Endodermal cell (in vitro differentiated cells): ENCODE measurements around the gene RNF225. TPM values are rescaled to one million over a fixed set of nuclear protein-coding genes. Genes with fewer than 3 reads are reported as not detected.
A peak's percentile ranks its signal among the peaks of the same experiment; 100 is the strongest.

Experiments
- DNase-seq: peaks from one replicate; pipeline ENCODE4 v3.0.0-alpha.2; 2017
- H3K27ac ChIP-seq: 2 replicates; pipeline ENCODE4 v1.5.1; 2013; ENCODE audit warnings: mild to moderate bottlenecking, low read depth, low read length, moderate library complexity
- H3K27me3 ChIP-seq: 2 replicates; pipeline ENCODE4 v1.6.1; 2013; ENCODE audit warnings: mild to moderate bottlenecking, low read length, moderate library complexity; ENCODE audit not compliant: insufficient read depth, control insufficient read depth, poor library complexity, severe bottlenecking
- H3K36me3 ChIP-seq: 2 replicates; pipeline ENCODE4 v1.7.0; 2013; ENCODE audit warnings: mild to moderate bottlenecking, low read length, moderate library complexity; ENCODE audit not compliant: control insufficient read depth, insufficient read depth
- H3K4me1 ChIP-seq: one replicate; pipeline ENCODE4 v1.7.0; 2013; ENCODE audit warnings: low read length; ENCODE audit not compliant: control insufficient read depth, insufficient read depth
- H3K4me3 ChIP-seq: 2 replicates; pipeline ENCODE4 v1.5.1; 2013; ENCODE audit warnings: mild to moderate bottlenecking, low read length, moderate library complexity
- H3K9ac ChIP-seq: 2 replicates; pipeline ENCODE4 v1.6.1; 2013; ENCODE audit warnings: mild to moderate bottlenecking, low read length, moderate library complexity; ENCODE audit not compliant: poor library complexity, severe bottlenecking; ENCODE audit errors: extremely low read depth
- H3K9me3 ChIP-seq: 2 replicates; pipeline ENCODE4 v1.6.1; 2013; ENCODE audit warnings: mild to moderate bottlenecking, low read length, moderate library complexity; ENCODE audit not compliant: control insufficient read depth
- H3K27ac Mint-ChIP-seq: 2 replicates; pipeline ENCODE4 v1.8.0; 2020; ENCODE audit warnings: mixed read lengths
- H3K27me3 Mint-ChIP-seq: 2 replicates; pipeline ENCODE4 v1.8.0; 2021; ENCODE audit warnings: mild to moderate bottlenecking, mixed read lengths; ENCODE audit not compliant: insufficient read depth
- H3K36me3 Mint-ChIP-seq: 2 replicates; pipeline ENCODE4 v1.8.0; 2020; ENCODE audit warnings: low read depth, mixed read lengths
- H3K4me1 Mint-ChIP-seq: 2 replicates; pipeline ENCODE4 v1.8.0; 2020; ENCODE audit warnings: mixed read lengths
- H3K4me3 Mint-ChIP-seq: 2 replicates; pipeline ENCODE4 v1.8.0; 2020; ENCODE audit warnings: mild to moderate bottlenecking, moderate library complexity, mixed read lengths
- H3K9me3 Mint-ChIP-seq: 2 replicates; pipeline ENCODE4 v1.8.0; 2020; ENCODE audit warnings: mild to moderate bottlenecking, mixed read lengths
- CTCF ChIP-seq: fragments of 200-600 bp; sonication (generic); conservative IDR thresholded peaks from 2 replicates; pipeline ENCODE4 v1.5.0; 2021; ENCODE audit warnings: antibody characterized with exemption, mild to moderate bottlenecking
- WGBS, 2 experiments: methylation state at CpG; one replicate each; pipeline versions ENCODE4 v1.1.5 to v1.1.7; 2013; ENCODE audit warnings: missing lambda C conversion rate in 2 of 2, mixed read lengths in 1 of 2; ENCODE audit not compliant: insufficient coverage in 1 of 2, insufficient read length in 1 of 2; 5-methylcytosine and 5-hydroxymethylcytosine counted together
- total RNA-seq, 2 donors: library from RNA; stranded (reverse); fragmentation: NEBNext Ultra II Directional in 1 of 2; extraction: Animal tissue kit (Norgen Biotek cat#: 25700) in 1 of 2; gene quantifications; 2 replicates in 1 of 2; 3 replicates in 1 of 2; pipeline ENCODE4 v1.2.1, GENCODE V29; 2021

RNF225 gene
- total RNA-seq, 2 donors from 2014 or later = 0.82 to 0.92 TPM

GRCh38 chr19:58388175-58388526 lies 7.3 kb upstream of the RNF225 start:
- H3K27ac Mint-ChIP-seq = peak overlapping the region; percentile 97
- H3K9me3 Mint-ChIP-seq = no peaks in the 10 kb centered on the region

GRCh38 chr19:58392945-58393724 lies 2.3 kb upstream of the RNF225 start:
- H3K4me3 ChIP-seq = no peak overlapping the region
- peaks cover 14% of the 10 kb centered on the region for H3K4me1 Mint-ChIP-seq
- no peak overlapping the region for H3K4me3 Mint-ChIP-seq
- peaks cover 50% of the 10 kb centered on the region for H3K36me3 Mint-ChIP-seq
- 95% methylated on average over 15 to 26 of the region's 26 CpGs for WGBS, 2 experiments
- no peak for TF ChIP-seq CTCF
- H3K27me3 Mint-ChIP-seq = peaks cover 30% of the 10 kb centered on the region
- H3K36me3 ChIP-seq = peaks cover 66% of the 10 kb centered on the region
- no peaks in the 10 kb centered on the region for H3K9me3 Mint-ChIP-seq
- H3K27ac Mint-ChIP-seq = no peak overlapping the region
- peak; percentile 47 for DNase-seq
- H3K4me1 ChIP-seq = peaks cover 8% of the 10 kb centered on the region
- no peak overlapping the region for H3K27ac ChIP-seq
- no peaks in the 10 kb centered on the region for H3K9me3 ChIP-seq
- H3K27me3 ChIP-seq = no peaks in the 10 kb centered on the region
- no peak overlapping the region for H3K9ac ChIP-seq

More at GRCh38 chr19:58388175-58388526, 7.3 kb upstream of the RNF225 start:
- H3K4me1 Mint-ChIP-seq = peaks cover 18% of the 10 kb centered on the region
- TF ChIP-seq CTCF = no peak
- Histone ChIP-seq H3K27me3 (no peaks in the 10 kb centered on the region), H3K4me1 (peaks cover 13% of the 10 kb centered on the region), H3K9me3 (no peaks in the 10 kb centered on the region), H3K4me3 (peak overlapping the region; percentile 99), H3K27ac (no peak overlapping the region), H3K9ac (peak overlapping the region; percentile 91), H3K36me3 (peaks cover 48% of the 10 kb centered on the region)
- 80 to 87% methylated on average over 1 to 3 of the region's 3 CpGs for WGBS, 2 experiments
- H3K4me3 Mint-ChIP-seq = peak overlapping the region; percentile 96
- no peaks in the 10 kb centered on the region for H3K27me3 Mint-ChIP-seq
- H3K36me3 Mint-ChIP-seq = peaks cover 36% of the 10 kb centered on the region
- no peak for DNase-seq

GRCh38 chr19:58393725-58394033 lies 1.8 kb upstream of the RNF225 start:
- Mint-ChIP-seq H3K27ac (no peak overlapping the region), H3K4me1 (peaks cover 11% of the 10 kb centered on the region), H3K9me3 (no peaks in the 10 kb centered on the region), H3K4me3 (no peak overlapping the region), H3K36me3 (peaks cover 45% of the 10 kb centered on the region), H3K27me3 (peaks cover 36% of the 10 kb centered on the region)
- WGBS, 2 experiments = 88 to 100% methylated on average over 4 of the region's 4 CpGs
- no peak for TF ChIP-seq CTCF
- H3K4me1 ChIP-seq = peaks cover 6% of the 10 kb centered on the region
- H3K4me3 ChIP-seq = no peak overlapping the region
- no peaks in the 10 kb centered on the region for H3K9me3 ChIP-seq
- H3K9ac ChIP-seq = no peak overlapping the region
- peaks cover 60% of the 10 kb centered on the region for H3K36me3 ChIP-seq
- no peak overlapping the region for H3K27ac ChIP-seq
- no peaks in the 10 kb centered on the region for H3K27me3 ChIP-seq
- no peak for DNase-seq
